Activated CD4-positive, alpha-beta T cell treated with anti-CD3 and anti-CD28 coated beads, Interleukin-2, amount 10 ng/mL, durations not matched to agents 24 days and 14 days (primary cell): Measurements from ENCODE around the gene ADAT2. TPM values are rescaled to one million over a fixed set of nuclear protein-coding genes. Genes with fewer than 3 reads are reported as not detected.

Experiments used
- DNase-seq: peaks from one replicate; pipeline ENCODE4 v3.0.0; 2022
- H3K27ac Mint-ChIP-seq: one replicate; pipeline ENCODE4 v1.8.0; 2022; ENCODE audit warnings: mild to moderate bottlenecking, mixed read lengths
- H3K27me3 Mint-ChIP-seq: one replicate; pipeline ENCODE4 v1.8.0; 2022; ENCODE audit warnings: mixed read lengths
- H3K36me3 Mint-ChIP-seq: one replicate; pipeline ENCODE4 v1.8.0; 2022; ENCODE audit warnings: low read depth, mild to moderate bottlenecking, mixed read lengths
- H3K4me1 Mint-ChIP-seq: one replicate; pipeline ENCODE4 v1.8.0; 2021; ENCODE audit warnings: mixed read lengths
- H3K4me3 Mint-ChIP-seq: one replicate; pipeline ENCODE4 v1.8.0; 2022; ENCODE audit warnings: mild to moderate bottlenecking, moderate library complexity, mixed read lengths
- H3K9me3 Mint-ChIP-seq: one replicate; pipeline ENCODE4 v1.8.0; 2021; ENCODE audit warnings: mixed read lengths
- intact Hi-C: fragments of 100-400 bp; cut with micrococcal nuclease; formaldehyde crosslinking; loops from one replicate; pipeline ENCODE4 v1.15.1; 2023
- total RNA-seq: library from RNA; stranded (reverse); gene quantifications from 2 replicates; pipeline ENCODE4 v1.2.3, GENCODE V29; 2022

The ADAT2 gene
- total RNA-seq, 1 donor from 2014 or later = 47.7 TPM

GRCh38 chr6:143399176-143399575 is 51.3 kb downstream of the ADAT2 start:
- Mint-ChIP-seq H3K9me3 (no peaks in the 10 kb centered on the region), H3K27ac (no peak overlapping the region), H3K27me3 (no peaks in the 10 kb centered on the region), H3K4me1 (peaks cover 15% of the 10 kb centered on the region), H3K4me3 (no peak overlapping the region), H3K36me3 (no peaks in the 10 kb centered on the region)
- DNase-seq = no peak
- intact Hi-C loops = no loop called here

- no peaks in the 10 kb centered on the region for H3K27me3 Mint-ChIP-seq
Observed at GRCh38 chr6:143397227-143398222, 53.0 kb downstream of the ADAT2 start.

GRCh38 chr6:143396497-143397226 is 53.8 kb downstream of the ADAT2 start:
- Mint-ChIP-seq H3K36me3 (no peaks in the 10 kb centered on the region), H3K4me1 (peaks cover 14% of the 10 kb centered on the region), H3K27ac (no peak overlapping the region), H3K27me3 (no peaks in the 10 kb centered on the region), H3K4me3 (no peak overlapping the region), H3K9me3 (no peaks in the 10 kb centered on the region)
- intact Hi-C loops = no loop called here
- no peak for DNase-seq

More at GRCh38 chr6:143397227-143398222, 53.0 kb downstream of the ADAT2 start:
- no peak overlapping the region for H3K4me3 Mint-ChIP-seq
- no peaks in the 10 kb centered on the region for H3K9me3 Mint-ChIP-seq
- H3K4me1 Mint-ChIP-seq = peaks cover 15% of the 10 kb centered on the region
- no peak for DNase-seq
- intact Hi-C loops = no loop called here
- H3K27ac Mint-ChIP-seq = no peak overlapping the region
- no peaks in the 10 kb centered on the region for H3K36me3 Mint-ChIP-seq

- no peak for DNase-seq
- intact Hi-C loops = no loop called here
- Mint-ChIP-seq H3K27me3 (no peaks in the 10 kb centered on the region), H3K36me3 (no peaks in the 10 kb centered on the region), H3K27ac (no peak overlapping the region), H3K4me3 (no peak overlapping the region), H3K4me1 (peaks cover 7% of the 10 kb centered on the region), H3K9me3 (no peaks in the 10 kb centered on the region)
Observed at GRCh38 chr6:143395699-143396098, 54.8 kb downstream of the ADAT2 start.

- no peak overlapping the region for H3K27ac Mint-ChIP-seq
- H3K4me3 Mint-ChIP-seq = no peak overlapping the region
- intact Hi-C loops = no loop called here
- H3K9me3 Mint-ChIP-seq = no peaks in the 10 kb centered on the region
- no peaks in the 10 kb centered on the region for H3K4me1 Mint-ChIP-seq
- H3K36me3 Mint-ChIP-seq = no peaks in the 10 kb centered on the region
- DNase-seq = no peak
- no peaks in the 10 kb centered on the region for H3K27me3 Mint-ChIP-seq
Observed at GRCh38 chr6:143394389-143394788, 56.1 kb downstream of the ADAT2 start.

GRCh38 chr6:143390278-143390677 is 60.2 kb downstream of the ADAT2 start:
- Mint-ChIP-seq H3K4me3 (no peak overlapping the region), H3K9me3 (peaks cover 4% of the 10 kb centered on the region), H3K27me3 (no peaks in the 10 kb centered on the region), H3K36me3 (no peaks in the 10 kb centered on the region), H3K27ac (no peak overlapping the region), H3K4me1 (no peaks in the 10 kb centered on the region)
- no peak for DNase-seq
- intact Hi-C loops = no loop called here

- Mint-ChIP-seq H3K4me3 (no peak overlapping the region), H3K36me3 (no peaks in the 10 kb centered on the region), H3K9me3 (peaks cover 5% of the 10 kb centered on the region), H3K27me3 (peaks cover 3% of the 10 kb centered on the region), H3K4me1 (no peaks in the 10 kb centered on the region), H3K27ac (no peak overlapping the region)
- intact Hi-C loops = no loop called here
- DNase-seq = no peak
Observed at GRCh38 chr6:143385636-143386035, 64.9 kb downstream of the ADAT2 start.

GRCh38 chr6:143376861-143377260 is 73.6 kb downstream of the ADAT2 start:
- intact Hi-C loops = no loop called here
- no peak for DNase-seq
- H3K27me3 Mint-ChIP-seq = peaks cover 20% of the 10 kb centered on the region
- no peaks in the 10 kb centered on the region for H3K36me3 Mint-ChIP-seq
- H3K27ac Mint-ChIP-seq = no peak overlapping the region
- no peaks in the 10 kb centered on the region for H3K4me1 Mint-ChIP-seq
- peaks cover 19% of the 10 kb centered on the region for H3K9me3 Mint-ChIP-seq
- no peak overlapping the region for H3K4me3 Mint-ChIP-seq

GRCh38 chr6:143376375-143376774 is 74.1 kb downstream of the ADAT2 start:
- H3K27ac Mint-ChIP-seq = no peak overlapping the region
- peaks cover 19% of the 10 kb centered on the region for H3K9me3 Mint-ChIP-seq
- no peak overlapping the region for H3K4me3 Mint-ChIP-seq
- peaks cover 18% of the 10 kb centered on the region for H3K27me3 Mint-ChIP-seq
- DNase-seq = no peak
- H3K4me1 Mint-ChIP-seq = no peaks in the 10 kb centered on the region
- H3K36me3 Mint-ChIP-seq = no peaks in the 10 kb centered on the region
- intact Hi-C loops = no loop called here

GRCh38 chr6:143375022-143375585 is 75.4 kb downstream of the ADAT2 start:
- Mint-ChIP-seq H3K4me3 (no peak overlapping the region), H3K9me3 (peaks cover 13% of the 10 kb centered on the region), H3K27me3 (peaks cover 14% of the 10 kb centered on the region), H3K36me3 (no peaks in the 10 kb centered on the region), H3K4me1 (no peaks in the 10 kb centered on the region), H3K27ac (no peak overlapping the region)
- intact Hi-C loops = no loop called here
- DNase-seq = no peak

GRCh38 chr6:143374014-143374413 is 76.5 kb downstream of the ADAT2 start:
- Mint-ChIP-seq H3K9me3 (peaks cover 13% of the 10 kb centered on the region), H3K4me1 (no peaks in the 10 kb centered on the region), H3K4me3 (no peak overlapping the region), H3K36me3 (no peaks in the 10 kb centered on the region), H3K27ac (no peak overlapping the region), H3K27me3 (peaks cover 10% of the 10 kb centered on the region)
- DNase-seq = peak; percentile 34
- intact Hi-C loops = no loop called here
